ENCODE data around the gene GALNT2.

The GALNT2 gene

DNA sequence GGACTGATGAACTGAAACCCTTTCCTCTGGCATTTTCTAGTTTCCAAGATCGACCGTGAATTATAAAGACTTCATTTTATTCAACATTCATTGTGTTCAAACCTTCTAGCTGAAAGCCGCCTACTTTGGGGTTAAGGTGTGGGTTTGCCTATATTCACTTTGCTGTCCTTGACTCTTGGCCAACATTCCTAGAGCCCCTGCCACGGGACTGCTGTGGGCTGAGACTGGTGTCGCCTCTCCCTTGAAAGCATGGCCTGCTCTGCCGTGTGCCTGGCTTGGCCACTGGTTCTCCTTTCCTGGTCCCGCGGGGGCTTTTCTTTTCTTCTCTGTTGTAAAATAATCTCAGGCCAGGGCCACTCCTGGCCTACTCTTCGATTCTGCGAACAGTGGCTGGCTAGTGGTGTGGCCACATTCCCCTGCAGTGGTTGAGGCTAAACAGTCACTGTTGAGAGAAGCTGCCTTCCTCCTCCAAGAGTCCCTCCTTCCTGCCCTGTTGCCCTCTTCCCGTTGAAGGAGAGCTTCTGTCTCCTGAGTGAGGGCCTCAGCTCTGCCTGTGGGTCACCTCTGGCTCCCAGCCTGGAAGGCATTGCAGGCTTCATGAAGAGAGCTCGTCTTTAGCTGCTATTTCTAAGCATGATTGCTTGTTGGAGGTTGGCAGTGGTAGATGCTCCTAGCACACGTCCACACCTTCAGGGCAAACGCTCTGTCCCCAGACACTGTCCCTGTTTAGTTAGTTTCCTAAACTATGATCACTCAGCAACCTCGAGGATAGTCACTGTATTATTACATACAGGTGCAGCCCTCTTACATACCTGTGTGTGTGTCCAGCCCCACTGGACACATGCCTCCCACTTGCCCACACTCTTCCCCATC, 80.5 kb downstream of the GALNT2 start:
- Histone ChIP-seq H3K9me3 (ENCODE audit: control insufficient read depth, insufficient read depth, low read length) (no peaks in the 10 kb centered on the region), H3K4me1 (ENCODE audit: insufficient read depth, low read length) (peaks cover 17% of the 10 kb centered on the region), H3K36me3 (ENCODE audit: insufficient read depth, low read length) (no peaks in the 10 kb centered on the region), H3K9ac (ENCODE audit: low read depth, low read length) (no peak overlapping the region)

DNA sequence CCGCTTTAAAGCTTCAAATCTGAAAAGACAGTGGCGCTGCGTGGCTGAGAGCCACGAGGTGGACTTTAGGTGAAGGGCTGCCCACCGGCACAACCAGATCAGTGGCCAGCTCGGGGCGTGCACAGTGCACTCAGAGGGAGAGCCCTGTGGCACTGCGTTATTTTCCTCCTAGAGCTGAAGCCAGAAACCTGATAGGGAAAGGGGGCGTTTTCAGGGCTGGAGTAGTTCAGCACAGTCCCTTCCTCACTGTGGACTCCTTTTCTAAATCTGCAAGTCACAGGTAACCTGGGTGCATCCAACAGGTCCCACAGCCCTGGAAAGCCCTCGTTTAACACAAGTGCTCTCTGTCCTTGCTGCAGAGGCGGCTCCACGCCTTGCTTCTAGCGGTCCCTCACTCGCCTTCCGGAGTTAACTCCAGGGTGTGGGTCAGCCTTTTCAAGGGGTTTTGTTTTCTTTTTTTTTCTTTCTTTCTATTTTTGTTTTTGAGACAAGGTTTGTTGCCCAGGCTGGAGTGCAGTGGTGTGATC, 81.2 kb downstream of the GALNT2 start:
- H3K9ac ChIP-seq (ENCODE audit: low read depth, low read length) = no peak overlapping the region
- no peaks in the 10 kb centered on the region for H3K36me3 ChIP-seq (ENCODE audit: insufficient read depth, low read length)
- peaks cover 15% of the 10 kb centered on the region for H3K4me1 ChIP-seq (ENCODE audit: insufficient read depth, low read length)
- no peaks in the 10 kb centered on the region for H3K9me3 ChIP-seq (ENCODE audit: control insufficient read depth, insufficient read depth, low read length)

DNA sequence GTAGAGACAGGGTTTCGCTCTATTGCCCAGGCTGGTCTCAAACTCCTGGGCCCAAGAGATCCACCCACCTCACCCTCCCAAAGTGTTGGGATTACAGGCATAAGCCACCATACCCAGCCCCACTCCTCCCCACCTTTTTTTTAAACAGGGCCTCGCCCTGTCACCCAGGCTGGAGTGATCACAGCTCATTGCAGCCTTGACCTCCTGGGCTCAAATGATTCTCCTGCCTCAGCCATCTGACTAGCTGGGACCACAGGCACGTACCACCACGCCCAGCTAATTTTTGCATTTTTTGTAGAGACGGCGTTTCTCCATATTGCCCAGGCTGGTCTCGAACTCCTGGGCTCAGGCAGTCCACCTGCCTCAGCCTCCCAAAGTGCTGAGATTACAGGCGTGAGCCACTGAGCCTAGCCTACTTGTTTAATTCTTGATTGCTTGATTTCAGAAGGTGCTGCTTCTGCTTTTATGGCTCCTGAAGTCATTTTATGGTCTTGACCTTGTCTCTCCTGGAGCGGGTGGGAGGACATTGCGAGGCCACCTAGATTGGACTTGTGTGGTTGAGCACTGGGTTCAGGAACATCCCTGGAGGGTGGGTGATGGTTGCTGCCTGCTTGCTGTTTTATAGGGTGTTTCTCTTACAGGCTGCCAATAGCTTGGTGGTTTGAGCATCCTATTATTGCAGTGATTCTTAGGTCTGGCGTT, 81.9 kb downstream of the GALNT2 start:
- Histone ChIP-seq H3K9ac (ENCODE audit: low read depth, low read length) (no peak overlapping the region), H3K4me1 (ENCODE audit: insufficient read depth, low read length) (peaks cover 15% of the 10 kb centered on the region), H3K9me3 (ENCODE audit: control insufficient read depth, insufficient read depth, low read length) (no peaks in the 10 kb centered on the region), H3K36me3 (ENCODE audit: insufficient read depth, low read length) (no peaks in the 10 kb centered on the region)

DNA sequence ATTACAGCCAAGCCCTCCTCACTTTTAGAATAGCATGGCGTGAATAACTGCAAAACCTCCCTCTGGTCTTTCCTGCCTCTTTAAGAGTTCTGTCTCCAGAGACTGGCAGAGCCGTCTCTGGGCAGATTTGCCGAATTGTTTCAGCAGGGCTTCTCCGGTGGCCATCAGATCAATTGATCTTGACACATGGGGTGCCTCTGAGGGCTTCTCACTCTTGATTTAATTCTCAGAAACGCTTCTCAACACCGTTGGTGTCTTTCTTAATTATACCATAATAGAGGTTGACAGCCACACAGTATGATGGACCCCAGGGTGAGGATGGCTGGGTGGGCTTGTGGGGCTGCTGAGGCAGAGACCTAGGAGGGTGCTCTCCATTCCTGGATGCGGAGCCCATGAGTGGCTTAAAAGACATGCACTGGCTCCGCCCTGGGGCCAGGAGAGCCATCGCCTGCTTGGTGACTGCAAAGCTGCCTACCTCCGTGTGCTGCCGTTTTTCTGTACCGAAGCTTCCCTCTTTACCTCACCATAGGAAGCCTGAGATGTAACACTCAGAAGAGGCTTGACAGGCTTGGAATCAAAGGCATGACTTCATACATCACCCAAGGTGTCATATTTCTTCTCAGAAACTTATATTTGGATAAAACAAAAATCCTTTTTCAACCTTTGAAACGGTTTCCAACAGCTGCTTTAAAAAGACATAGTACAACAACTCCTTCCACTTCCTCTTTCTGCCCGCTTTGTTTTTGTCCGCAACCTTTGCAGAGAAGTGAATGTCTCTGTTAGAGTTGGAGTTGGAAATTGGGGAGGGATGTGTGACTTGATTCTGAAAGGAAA, 82.9 kb downstream of the GALNT2 start:
- H3K9ac ChIP-seq (ENCODE audit: low read depth, low read length) = no peak overlapping the region
- H3K9me3 ChIP-seq (ENCODE audit: control insufficient read depth, insufficient read depth, low read length) = no peaks in the 10 kb centered on the region
- H3K36me3 ChIP-seq (ENCODE audit: insufficient read depth, low read length) = no peaks in the 10 kb centered on the region
- H3K4me1 ChIP-seq (ENCODE audit: insufficient read depth, low read length) = peaks cover 12% of the 10 kb centered on the region

DNA sequence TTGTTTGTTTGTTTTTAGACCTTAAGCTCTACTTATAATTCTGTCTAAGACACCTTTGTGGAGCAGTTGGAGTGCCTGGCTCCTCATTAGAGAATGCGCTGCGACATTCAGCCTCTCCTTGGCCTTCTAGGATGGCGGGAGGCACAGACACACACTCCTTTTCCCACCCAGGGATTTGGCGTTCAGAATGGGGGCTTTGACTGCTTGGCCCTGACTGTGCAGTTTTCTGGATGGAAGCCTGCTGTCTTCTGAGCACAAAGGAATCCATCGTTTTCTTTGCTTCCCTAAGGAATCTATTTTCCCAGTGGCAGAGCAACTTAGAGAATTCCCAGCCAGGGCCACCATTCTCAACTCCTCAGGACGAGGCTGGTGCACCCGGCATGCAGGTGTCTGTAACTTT, 83.6 kb downstream of the GALNT2 start:
- H3K9me3 ChIP-seq (ENCODE audit: control insufficient read depth, insufficient read depth, low read length) = no peaks in the 10 kb centered on the region
- no peak overlapping the region for H3K9ac ChIP-seq (ENCODE audit: low read depth, low read length)
- H3K4me1 ChIP-seq (ENCODE audit: insufficient read depth, low read length) = peaks cover 7% of the 10 kb centered on the region; the same call in 1 of the 2 replicates
- H3K36me3 ChIP-seq (ENCODE audit: insufficient read depth, low read length) = no peaks in the 10 kb centered on the region

DNA sequence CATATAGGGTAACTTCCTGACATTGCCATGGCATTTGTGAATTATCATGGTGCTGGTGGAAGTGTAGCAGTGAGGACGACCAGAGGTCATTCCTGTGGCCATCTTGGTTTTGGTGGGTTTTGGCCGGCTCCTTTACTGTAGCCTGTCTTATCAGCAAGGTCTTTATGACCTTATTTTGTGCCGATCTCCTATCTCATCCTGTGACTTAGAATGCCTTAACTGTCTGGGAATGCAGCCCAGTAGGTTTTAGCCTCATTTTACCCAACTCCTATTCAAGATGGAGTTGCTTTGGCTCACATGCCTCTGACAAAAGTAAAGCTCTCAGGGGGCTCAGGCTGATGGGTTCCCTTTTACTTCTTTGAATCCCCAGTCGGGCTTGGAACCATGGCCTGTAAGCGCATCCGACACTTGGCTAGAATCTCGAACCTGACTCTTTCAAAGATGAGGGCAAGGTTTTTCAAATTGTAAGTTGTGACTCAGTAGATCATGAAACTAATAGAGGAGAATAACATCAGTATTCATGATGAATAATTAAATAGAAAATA, 85.0 kb downstream of the GALNT2 start:
- 0 out of 2 replicates have a peak, but pooled peaks cover 3% of the 10 kb centered on the region for H3K4me1 ChIP-seq (ENCODE audit: insufficient read depth, low read length)
- H3K9ac ChIP-seq (ENCODE audit: low read depth, low read length) = no peak overlapping the region
- no peaks in the 10 kb centered on the region for H3K9me3 ChIP-seq (ENCODE audit: control insufficient read depth, insufficient read depth, low read length)
- H3K36me3 ChIP-seq (ENCODE audit: insufficient read depth, low read length) = no peaks in the 10 kb centered on the region

DNA sequence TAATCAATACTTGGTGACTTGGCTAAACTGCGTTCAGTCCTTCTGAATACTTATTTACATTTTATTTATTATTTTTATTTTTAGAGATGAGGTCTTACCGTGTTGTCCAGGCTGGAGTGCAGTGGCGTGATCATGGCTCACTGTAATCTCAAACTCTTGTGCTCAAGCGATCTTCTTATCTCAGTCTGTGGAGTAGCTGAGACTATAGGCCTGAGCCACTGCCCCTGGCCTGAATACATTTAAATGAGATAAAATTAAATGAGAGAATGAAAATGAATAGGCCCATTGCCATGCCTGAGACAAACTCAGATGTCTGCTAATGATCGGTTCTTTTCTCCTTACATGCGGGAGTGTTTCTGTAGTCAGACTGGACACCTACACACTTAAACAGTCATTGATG, 86.0 kb downstream of the GALNT2 start:
- Histone ChIP-seq H3K9ac (ENCODE audit: low read depth, low read length) (no peak overlapping the region), H3K4me1 (ENCODE audit: insufficient read depth, low read length) (0 out of 2 replicates have a peak, but pooled peaks cover 3% of the 10 kb centered on the region)

DNA sequence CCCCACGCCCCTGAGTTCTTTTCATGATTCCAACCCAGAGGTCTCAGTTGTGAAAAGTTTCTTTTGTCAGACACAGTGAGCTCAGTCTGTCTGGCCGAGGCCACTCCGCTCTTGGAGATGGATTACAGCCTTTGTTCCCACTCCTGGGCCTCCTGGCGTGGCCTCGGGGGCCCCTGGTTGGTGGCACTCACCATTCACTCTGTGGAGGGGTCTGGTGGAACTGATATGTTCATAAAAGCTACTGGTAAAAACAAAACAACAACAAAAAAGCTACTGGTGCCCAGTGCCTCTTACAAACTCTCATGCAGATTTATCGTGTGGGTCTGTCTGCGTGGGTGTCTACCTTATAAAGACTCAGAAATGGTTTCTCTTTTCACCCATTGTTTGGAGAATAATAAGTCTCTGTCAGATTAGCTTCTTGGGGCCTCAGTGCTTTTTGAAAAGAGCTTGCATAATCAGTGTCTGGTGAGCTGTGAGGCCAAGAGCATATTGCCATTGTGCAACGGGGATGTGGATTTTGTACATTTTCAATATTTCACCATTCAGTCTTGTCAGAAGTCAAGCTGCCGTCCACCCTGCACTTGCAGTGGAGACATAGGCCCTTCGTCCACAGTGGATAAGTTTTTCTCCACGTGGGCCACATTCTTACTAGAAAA, 86.7 kb downstream of the GALNT2 start:
- Histone ChIP-seq H3K36me3 (ENCODE audit: insufficient read depth, low read length) (no peaks in the 10 kb centered on the region), H3K4me1 (ENCODE audit: insufficient read depth, low read length) (0 out of 2 replicates have a peak, but pooled peaks cover 3% of the 10 kb centered on the region), H3K9ac (ENCODE audit: low read depth, low read length) (no peak overlapping the region), H3K9me3 (ENCODE audit: control insufficient read depth, insufficient read depth, low read length) (no peaks in the 10 kb centered on the region)

More for the DNA sequence above, 86.0 kb downstream of the GALNT2 start:
- Histone ChIP-seq H3K9me3 (ENCODE audit: control insufficient read depth, insufficient read depth, low read length) (no peaks in the 10 kb centered on the region), H3K36me3 (ENCODE audit: insufficient read depth, low read length) (no peaks in the 10 kb centered on the region)

DNA sequence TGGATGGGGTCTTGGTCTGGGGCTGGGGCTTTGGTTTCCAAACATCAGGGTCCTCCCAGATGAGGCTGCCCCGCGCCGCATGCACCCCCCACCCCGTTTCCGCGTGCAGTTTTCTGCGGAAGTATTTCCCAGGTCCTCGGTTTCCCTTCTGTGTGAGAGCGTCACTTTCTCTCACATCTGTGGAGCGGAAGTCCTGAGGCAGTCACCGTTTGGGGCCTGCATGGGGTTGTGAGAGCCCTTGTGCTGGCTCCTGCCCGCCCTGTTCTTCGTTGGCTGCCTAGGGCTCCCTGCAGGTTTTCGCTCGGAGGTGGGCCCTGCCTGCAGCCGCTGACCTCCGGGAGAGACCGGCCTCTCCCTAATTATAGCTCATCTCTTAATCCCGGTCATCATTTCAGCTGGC, 88.0 kb downstream of the GALNT2 start:
- H3K9ac ChIP-seq (ENCODE audit: low read depth, low read length) = no peak overlapping the region
- H3K36me3 ChIP-seq (ENCODE audit: insufficient read depth, low read length) = no peaks in the 10 kb centered on the region
- H3K9me3 ChIP-seq (ENCODE audit: control insufficient read depth, insufficient read depth, low read length) = no peaks in the 10 kb centered on the region
- no peaks in the 10 kb centered on the region for H3K4me1 ChIP-seq (ENCODE audit: insufficient read depth, low read length)

DNA sequence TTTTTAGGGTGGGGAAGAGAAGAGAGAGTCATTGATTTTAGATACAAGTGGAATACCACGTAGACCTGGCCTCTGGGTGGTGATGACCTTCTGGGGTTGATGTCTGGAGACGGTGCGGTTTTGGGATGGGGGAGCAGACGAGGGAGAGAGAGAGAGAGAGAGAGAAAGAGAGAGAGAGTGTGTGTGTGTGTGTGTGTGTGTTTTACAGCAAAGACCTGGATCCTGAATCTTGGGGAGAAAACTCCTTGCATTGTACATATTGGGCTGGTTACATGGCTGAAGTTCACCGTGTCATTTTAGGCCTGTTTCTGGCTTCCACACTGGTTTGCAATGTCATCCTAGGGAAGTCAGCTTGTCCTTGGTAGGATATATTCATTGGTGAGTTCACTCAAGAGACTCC, 89.0 kb downstream of the GALNT2 start:
- Histone ChIP-seq H3K9me3 (ENCODE audit: control insufficient read depth, insufficient read depth, low read length) (no peaks in the 10 kb centered on the region), H3K36me3 (ENCODE audit: insufficient read depth, low read length) (no peaks in the 10 kb centered on the region), H3K4me1 (ENCODE audit: insufficient read depth, low read length) (no peaks in the 10 kb centered on the region), H3K9ac (ENCODE audit: low read depth, low read length) (no peak overlapping the region)

DNA sequence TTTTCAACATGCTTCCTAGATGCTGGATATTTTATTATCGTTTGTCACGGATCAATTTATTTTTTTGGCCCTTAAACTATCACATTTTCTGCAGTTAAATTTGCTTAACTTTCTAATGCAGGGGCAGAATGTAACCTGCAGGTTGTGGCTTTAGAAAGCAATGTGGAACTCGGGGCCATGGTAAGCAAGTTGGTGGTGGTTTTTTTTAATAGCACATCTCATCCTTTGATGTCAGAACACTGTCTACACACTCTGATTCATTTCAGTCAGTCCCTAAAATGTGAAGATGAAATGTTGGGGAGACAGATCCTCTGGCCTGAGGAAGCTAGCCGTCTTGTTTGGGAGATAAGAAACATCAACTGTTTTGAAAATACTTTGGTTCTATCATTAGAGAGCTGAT, 89.5 kb downstream of the GALNT2 start:
- Histone ChIP-seq H3K9ac (ENCODE audit: low read depth, low read length) (no peak overlapping the region), H3K36me3 (ENCODE audit: insufficient read depth, low read length) (no peaks in the 10 kb centered on the region), H3K4me1 (ENCODE audit: insufficient read depth, low read length) (no peaks in the 10 kb centered on the region), H3K9me3 (ENCODE audit: control insufficient read depth, insufficient read depth, low read length) (no peaks in the 10 kb centered on the region)

DNA sequence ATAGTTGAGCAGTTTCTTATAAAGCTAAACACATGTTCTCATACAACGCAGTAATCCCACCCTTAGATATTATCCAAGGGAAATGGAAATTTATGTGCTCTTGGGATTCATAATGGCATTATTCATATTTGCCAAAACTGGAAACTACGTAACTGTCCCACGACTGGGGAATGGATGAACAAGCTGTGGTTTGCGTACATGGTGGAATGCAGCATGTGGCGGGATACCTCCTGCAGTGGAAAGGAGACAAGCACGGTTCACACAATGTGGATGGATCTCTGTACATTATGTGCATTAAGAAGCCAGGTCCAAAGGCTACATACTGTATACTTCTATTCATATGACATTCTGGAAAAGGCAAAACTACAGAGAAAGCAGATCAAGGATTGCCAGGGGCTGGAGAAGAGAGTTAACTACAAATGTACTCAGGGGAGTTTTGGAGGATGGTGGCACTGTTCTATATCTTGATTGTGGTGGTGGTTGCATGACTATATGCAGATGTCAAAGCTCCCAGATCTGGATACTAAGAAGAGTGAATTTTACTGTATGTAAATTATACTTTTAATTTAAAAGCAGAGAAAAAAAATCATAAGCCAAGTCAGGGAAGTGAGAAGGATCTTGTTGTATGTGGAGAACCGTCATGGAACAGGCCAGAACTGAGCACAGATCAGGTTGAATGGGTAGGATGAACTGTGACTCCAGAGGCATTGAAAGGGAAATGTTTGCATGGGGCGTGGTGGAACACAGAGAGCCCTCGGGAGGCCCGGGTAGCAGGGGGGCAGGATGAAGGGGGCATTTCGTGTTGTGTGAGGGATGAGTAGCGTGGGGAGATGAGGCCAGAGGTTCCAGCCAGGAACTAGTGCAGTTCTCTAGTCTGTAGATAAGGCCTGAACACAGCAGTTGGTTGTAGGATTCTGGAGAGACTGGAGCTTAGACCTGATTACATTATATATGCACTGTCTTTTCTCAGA, 90.7 kb downstream of the GALNT2 start:
- H3K9ac ChIP-seq (ENCODE audit: low read depth, low read length) = no peak overlapping the region
- no peaks in the 10 kb centered on the region for H3K9me3 ChIP-seq (ENCODE audit: control insufficient read depth, insufficient read depth, low read length)
- H3K36me3 ChIP-seq (ENCODE audit: insufficient read depth, low read length) = no peaks in the 10 kb centered on the region
- H3K4me1 ChIP-seq (ENCODE audit: insufficient read depth, low read length) = no peaks in the 10 kb centered on the region
